Endothelial cell of umbilical vein (primary cell): ENCODE data around the gene HTR2C. TPM values are rescaled to one million over a fixed set of nuclear protein-coding genes. Genes with fewer than 3 reads are reported as not detected.

Source experiments
- BruUV-seq: library from RNA; stranded (reverse); fragments of 400-500 nt; replicated peaks from 2 replicates; lab custom pipeline; 2021; lab: Mats Ljungman, UMichigan
- CTCF ChIA-PET: fragments of 300-600, 350-600 bp; sonication (Branson Sonifier 250); formaldehyde crosslinking; loops from one replicate; lab custom pipeline; 2021; ENCODE audit warnings: antibody characterized with exemption, inconsistent platforms; lab: Charles Lee
- POLR2A ChIA-PET: fragments of 300-600, 350-600 bp; sonication (Branson Sonifier 250); formaldehyde crosslinking; loops from one replicate; lab custom pipeline; 2021; ENCODE audit warnings: antibody characterized with exemption, inconsistent platforms; lab: Charles Lee
- DNase-seq: peaks from one replicate; pipeline ENCODE4 v3.0.0-alpha.2; 2011; ENCODE audit warnings: low read depth, low spot score
- FAIRE-seq: peaks from 2 replicates; lab custom pipeline; 2011; peaks lifted over from hg19 to GRCh38; lab: Jason Lieb, UNC
- H2AFZ ChIP-seq: 2 replicates; pipeline ENCODE4 v1.6.0; 2012; ENCODE audit warnings: low read depth, low read length, control low read depth, inconsistent platforms
- H3K27ac ChIP-seq: 2 replicates; pipeline ENCODE4 v1.5.1; 2011; ENCODE audit warnings: low read depth, mild to moderate bottlenecking, control low read depth, low read length, moderate library complexity; ENCODE audit not compliant: insufficient read depth
- H3K27me3 ChIP-seq, 2 experiments: 2 replicates each; pipeline versions ENCODE4 v1.6.0 to v1.6.1; 2011; ENCODE audit warnings: low read length in 2 of 2, mixed read lengths in 1 of 2; ENCODE audit not compliant: control insufficient read depth in 2 of 2, insufficient read depth in 2 of 2
- H3K36me3 ChIP-seq, 2 experiments: 2 replicates in 1 of 2; 3 replicates in 1 of 2; pipeline ENCODE4 v1.5.1; 2011; ENCODE audit warnings: low read length in 2 of 2, mild to moderate bottlenecking in 1 of 2, moderate library complexity in 1 of 2; ENCODE audit not compliant: control insufficient read depth in 2 of 2, insufficient read depth in 2 of 2; ENCODE audit errors: extremely low read depth in 1 of 2
- H3K4me1 ChIP-seq: 3 replicates; pipeline ENCODE4 v1.5.1; 2011; ENCODE audit warnings: mild to moderate bottlenecking, low read length; ENCODE audit not compliant: control insufficient read depth, insufficient read depth; ENCODE audit errors: extremely low read depth
- H3K4me2 ChIP-seq: 2 replicates; pipeline ENCODE4 v1.6.1; 2011; ENCODE audit warnings: low read length, control low read depth, mixed read lengths; ENCODE audit not compliant: insufficient read depth
- H3K4me3 ChIP-seq, 3 experiments: fragments of 200-600 bp in 1 of 3; sonication (generic), shearing (Covaris generic) in 1 of 3; replicated peaks in 1 of 3; 2 replicates each; pipeline ENCODE4 v1.5.1; 2011 to 2016; ENCODE audit warnings: control low read depth in 3 of 3, low read length in 3 of 3, mild to moderate bottlenecking in 2 of 3, inconsistent platforms in 1 of 3, low read depth in 1 of 3, moderate library complexity in 1 of 3; ENCODE audit not compliant: insufficient read depth in 1 of 3
- H3K79me2 ChIP-seq: 2 replicates; pipeline ENCODE4 v1.6.0; 2012; ENCODE audit warnings: low read length, inconsistent platforms; ENCODE audit not compliant: control insufficient read depth, insufficient read depth
- H3K9ac ChIP-seq: replicated peaks from 2 replicates; pipeline ENCODE3; 2011; ENCODE audit warnings: low read length, control low read depth; ENCODE audit not compliant: insufficient read depth; ENCODE audit errors: extremely low read depth
- H3K9me1 ChIP-seq: replicated peaks from 3 replicates; pipeline ENCODE4 v1.6.0; 2011; ENCODE audit warnings: mild to moderate bottlenecking, low read length; ENCODE audit not compliant: control insufficient read depth, insufficient read depth; ENCODE audit errors: extremely low read depth
- H3K9me3 ChIP-seq: replicated peaks from 2 replicates; pipeline ENCODE4 v1.5.1; 2012; ENCODE audit warnings: low read length, inconsistent platforms; ENCODE audit not compliant: control insufficient read depth, insufficient read depth
- H4K20me1 ChIP-seq: replicated peaks from 2 replicates; pipeline ENCODE3; 2011; ENCODE audit warnings: mild to moderate bottlenecking, low read length; ENCODE audit not compliant: control insufficient read depth, insufficient read depth; ENCODE audit errors: extremely low read depth
- CTCF ChIP-seq, 2 donors: IDR thresholded peaks; 1 replicate in 1 of 2; 2 replicates in 1 of 2; pipeline ENCODE4 v1.5.1; 2011; ENCODE audit warnings: low read length in 2 of 2, mild to moderate bottlenecking in 2 of 2, moderate library complexity in 2 of 2, control low read depth in 1 of 2, inconsistent platforms in 1 of 2, low read depth in 1 of 2; ENCODE audit not compliant: insufficient read depth in 1 of 2; ENCODE audit errors: extremely low read depth in 1 of 2
- EZH2 ChIP-seq: IDR thresholded peaks from 2 replicates; pipeline ENCODE4 v1.6.1; 2012; ENCODE audit warnings: borderline replicate concordance, low read depth, mild to moderate bottlenecking, moderate library complexity, low read length, inconsistent platforms; ENCODE audit not compliant: severe bottlenecking
- FOS ChIP-seq: IDR thresholded peaks from 2 replicates; pipeline ENCODE4 v1.6.1; 2011; ENCODE audit warnings: mild to moderate bottlenecking, low read length, moderate library complexity, borderline replicate concordance; ENCODE audit not compliant: insufficient read depth
- GATA2 ChIP-seq: IDR thresholded peaks from 2 replicates; pipeline ENCODE4 v1.7.0; 2011; ENCODE audit warnings: low read depth, mild to moderate bottlenecking, moderate library complexity, mixed read lengths, low read length; ENCODE audit not compliant: insufficient read length, insufficient read depth
- JUN ChIP-seq: IDR thresholded peaks from 2 replicates; pipeline ENCODE4 v1.6.1; 2011; ENCODE audit warnings: borderline replicate concordance, low read depth; ENCODE audit not compliant: insufficient read length, insufficient read depth
- MAX ChIP-seq: IDR thresholded peaks from 2 replicates; pipeline ENCODE4 v1.6.1; 2011; ENCODE audit not compliant: insufficient read depth, insufficient read length
- MYC ChIP-seq: IDR thresholded peaks from one replicate; pipeline ENCODE4 v1.6.1; 2011; ENCODE audit warnings: mild to moderate bottlenecking, low read depth, low read length
- POLR2A ChIP-seq: IDR thresholded peaks from 2 replicates; pipeline ENCODE4 v1.6.1; 2012; ENCODE audit warnings: low read depth, mild to moderate bottlenecking, control low read depth, low read length
- POLR2AphosphoS5 ChIP-seq: IDR thresholded peaks from 2 replicates; pipeline ENCODE4 v1.6.1; 2012; ENCODE audit warnings: low read depth, mild to moderate bottlenecking, control low read depth, low read length, moderate library complexity; ENCODE audit not compliant: insufficient read depth
- dilution Hi-C: fragments of 300-500 bp; cut with MboI; formaldehyde crosslinking; loops from one replicate; pipeline ENCODE4 v1.15.0; 2019; ENCODE audit warnings: low sequenced_read_pairs; ENCODE audit not compliant: extremely low pct_ligation_motif_present
- intact Hi-C: fragments of 100-400 bp; cut with micrococcal nuclease; formaldehyde crosslinking; loops from one replicate; pipeline ENCODE4 v1.10.0; 2022
- polyA plus RNA-seq, 4 experiments: library from polyadenylated mRNA; depleted of rRNA in 3 of 4; stranded (reverse) in 3 of 4; unstranded in 1 of 4; fragments of >200 nt; gene quantifications; 2 replicates each; pipeline versions ENCODE4 v1.2.1 to v1.2.3, GENCODE V29; 2011 to 2012; ENCODE audit warnings: missing spikeins in 1 of 4
- total RNA-seq: library from RNA; stranded (reverse); gene quantifications from 2 replicates; pipeline ENCODE4 v1.2.3, GENCODE V29; 2021

The HTR2C gene
- total and polyA plus RNA-seq, 2 donors (not counting 3 experiments of a cell fraction or from before 2014, with no cell fraction given), result not detected

GRCh38 chrX:114774691-114775090 lies 190.8 kb downstream of the HTR2C start:
- Histone ChIP-seq H2AFZ (no peak overlapping the region), H3K9me1 (no peaks in the 10 kb centered on the region), H4K20me1 (no peaks in the 10 kb centered on the region), H3K9me3 (no peaks in the 10 kb centered on the region), H3K4me1 (no peaks in the 10 kb centered on the region), H3K79me2 (no peaks in the 10 kb centered on the region), H3K4me3 (no peak overlapping the region), H3K9ac (no peak overlapping the region), H3K4me2 (no peak overlapping the region), H3K36me3 (no peaks in the 10 kb centered on the region), H3K27me3 (no peaks in the 10 kb centered on the region), H3K27ac (no peak overlapping the region)
- ChIA-PET CTCF (no interaction called here), POLR2A (no interaction called here)
- dilution Hi-C loops (no loop called here), intact Hi-C loops (no loop called here)
- DNase-seq (no peak), FAIRE-seq (no peak)
- no peak for TF ChIP-seq MYC
- no TSS peak for BruUV-seq

- POLR2A ChIA-PET, result no interaction called here
- FAIRE-seq, result no peak
- no peaks in the 10 kb centered on the region for H3K36me3 ChIP-seq
- no peaks in the 10 kb centered on the region for H3K79me2 ChIP-seq
- no peaks in the 10 kb centered on the region for H3K27me3 ChIP-seq
- no peaks in the 10 kb centered on the region for H3K9me1 ChIP-seq
- H3K9me3 ChIP-seq, result no peaks in the 10 kb centered on the region
- no peak overlapping the region for H3K4me3 ChIP-seq
- no peak overlapping the region for H2AFZ ChIP-seq
- intact Hi-C loops (no loop called here), dilution Hi-C loops (no loop called here)
- H4K20me1 ChIP-seq, result no peaks in the 10 kb centered on the region
- BruUV-seq, result no TSS peak
- no peaks in the 10 kb centered on the region for H3K4me1 ChIP-seq
- CTCF ChIA-PET, result no interaction called here
- no peak overlapping the region for H3K27ac ChIP-seq
- H3K9ac ChIP-seq, result no peak overlapping the region
- no peak overlapping the region for H3K4me2 ChIP-seq
- TF ChIP-seq GATA2, result no peak
- no peak for TF ChIP-seq FOS
- no peak for TF ChIP-seq EZH2
- TF ChIP-seq MAX, result no peak
- no peak for TF ChIP-seq JUN
- TF ChIP-seq POLR2A, result no peak
- TF ChIP-seq CTCF (IDR thresholded peaks at IDR 0.05; ENCODE audit: extremely low read depth in 1 of 2, insufficient read depth in 1 of 2, low read depth in 1 of 2, low read length in 2 of 2), result no peak
- TF ChIP-seq MYC, result no peak
- TF ChIP-seq POLR2AphosphoS5, result no peak
- DNase-seq, result no peak
Observed at GRCh38 chrX:114782925-114783324, 199.0 kb downstream of the HTR2C start.
